ENCODE data around the gene LGMN.
"Not testable (repeated sequence)": the region's sequence is repeated elsewhere in the genome, so short reads cannot be mapped to it uniquely, and the experiment has no call there.

DNA sequence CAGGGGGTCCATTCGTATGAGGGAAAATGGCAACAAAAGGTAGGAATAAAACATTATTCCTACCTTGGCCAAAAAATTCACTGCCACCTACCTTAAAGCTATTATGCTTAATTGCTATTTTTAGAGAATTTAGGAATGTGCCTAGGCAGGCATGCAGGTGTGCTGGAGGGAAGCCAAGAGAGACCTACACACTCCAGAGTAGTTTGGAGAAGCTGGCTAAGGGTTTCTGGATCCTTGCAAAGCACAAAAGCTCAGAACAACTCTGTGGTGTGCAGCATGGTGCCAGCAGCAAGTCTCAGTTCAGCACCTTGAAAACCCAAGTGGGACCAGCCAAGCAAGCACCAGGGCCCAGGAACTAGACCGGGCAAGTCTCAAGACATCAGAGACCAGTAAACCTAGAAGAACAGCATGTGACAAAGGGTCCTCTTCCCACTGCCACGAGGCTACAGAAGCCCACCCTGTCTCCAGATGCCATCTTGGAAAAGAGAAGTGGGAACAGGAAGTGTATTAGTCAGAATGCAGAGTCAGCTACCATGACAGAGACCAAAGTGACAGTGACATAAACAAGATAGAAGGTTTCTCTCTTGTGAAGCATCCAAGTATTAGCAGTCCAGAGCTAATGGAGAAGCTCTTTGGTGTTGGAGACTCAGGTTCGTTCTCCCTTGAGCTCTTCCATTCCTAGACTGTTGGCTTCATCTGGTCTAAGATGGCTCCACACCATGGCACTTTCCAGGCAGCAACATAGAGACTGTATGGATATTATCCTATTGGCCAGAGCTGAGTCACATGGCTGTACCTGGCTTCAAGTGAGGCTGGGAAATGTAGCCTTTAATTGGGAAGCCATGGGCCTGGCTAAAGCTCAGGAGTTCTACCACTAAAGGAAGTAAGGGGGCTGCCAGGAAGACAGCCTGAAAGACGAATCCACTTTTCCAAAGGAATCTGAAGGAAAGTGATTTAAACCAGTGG is 15.5 kb upstream of the LGMN start:
- TF ChIP-seq, protein P1, sequence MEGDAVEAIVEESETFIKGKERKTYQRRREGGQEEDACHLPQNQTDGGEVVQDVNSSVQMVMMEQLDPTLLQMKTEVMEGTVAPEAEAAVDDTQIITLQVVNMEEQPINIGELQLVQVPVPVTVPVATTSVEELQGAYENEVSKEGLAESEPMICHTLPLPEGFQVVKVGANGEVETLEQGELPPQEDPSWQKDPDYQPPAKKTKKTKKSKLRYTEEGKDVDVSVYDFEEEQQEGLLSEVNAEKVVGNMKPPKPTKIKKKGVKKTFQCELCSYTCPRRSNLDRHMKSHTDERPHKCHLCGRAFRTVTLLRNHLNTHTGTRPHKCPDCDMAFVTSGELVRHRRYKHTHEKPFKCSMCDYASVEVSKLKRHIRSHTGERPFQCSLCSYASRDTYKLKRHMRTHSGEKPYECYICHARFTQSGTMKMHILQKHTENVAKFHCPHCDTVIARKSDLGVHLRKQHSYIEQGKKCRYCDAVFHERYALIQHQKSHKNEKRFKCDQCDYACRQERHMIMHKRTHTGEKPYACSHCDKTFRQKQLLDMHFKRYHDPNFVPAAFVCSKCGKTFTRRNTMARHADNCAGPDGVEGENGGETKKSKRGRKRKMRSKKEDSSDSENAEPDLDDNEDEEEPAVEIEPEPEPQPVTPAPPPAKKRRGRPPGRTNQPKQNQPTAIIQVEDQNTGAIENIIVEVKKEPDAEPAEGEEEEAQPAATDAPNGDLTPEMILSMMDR (IDR thresholded peaks at IDR 0.05), result not testable (repeated sequence)
- not testable (repeated sequence) for TF ChIP-seq SIN3A (IDR thresholded peaks at IDR 0.05; ENCODE audit: borderline replicate concordance, insufficient read depth, low read depth, low read length); POLR2AphosphoS5 (IDR thresholded peaks at IDR 0.05; ENCODE audit: low read depth, low read length); TCF7L2 (IDR thresholded peaks at IDR 0.05; ENCODE audit: low read depth, low read length)

Data from Panc1 (cell line).